ENCODE measurements around the gene SLC12A5. TPM values are rescaled to one million over a fixed set of nuclear protein-coding genes. Genes with fewer than 3 reads are reported as not detected.

The SLC12A5 gene
- total RNA-seq, 1 experiment from 2014 or later: 8.7 TPM

DNA sequence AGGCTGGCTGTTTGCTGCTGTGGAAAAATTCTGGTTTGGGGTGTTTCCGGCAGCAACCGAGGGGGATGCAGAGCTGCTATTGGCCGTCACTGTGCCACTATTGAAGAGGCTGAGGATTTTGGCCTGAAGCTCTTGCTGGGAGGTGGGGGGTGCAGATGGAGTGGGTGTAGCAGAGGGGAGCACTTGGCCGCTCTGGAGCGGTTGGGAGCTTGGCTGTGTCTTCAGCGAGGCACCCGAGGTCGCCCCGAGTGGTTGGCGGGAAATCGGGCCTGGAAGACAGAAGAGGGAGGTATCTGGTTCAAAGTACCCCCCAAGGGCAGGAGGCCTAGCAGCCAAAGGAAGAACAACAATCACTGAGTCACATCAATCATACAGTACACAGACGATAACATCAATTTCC lies 33.6 kb downstream of the SLC12A5 start:
- DNase-seq: peak in 1 of 2 experiments; percentile 4
- Histone ChIP-seq H3K9me3 (ENCODE audit: insufficient read depth, low read depth) (no peaks in the 10 kb centered on the region), H3K36me3 (ENCODE audit: low read depth) (peaks cover 37% of the 10 kb centered on the region), H3F3A (ENCODE audit: insufficient read depth, low read depth) (peaks cover 8% of the 10 kb centered on the region), H3K4me3 (no peak overlapping the region), H3K4me2 (no peak overlapping the region), H2AFZ (no peak overlapping the region), H3K79me2 (ENCODE audit: low read depth) (no peaks in the 10 kb centered on the region), H3K27me3 (ENCODE audit: insufficient read depth, low read depth) (no peaks in the 10 kb centered on the region), H3K27ac (no peak overlapping the region), H3K9me2 (ENCODE audit: insufficient read depth) (no peaks in the 10 kb centered on the region), H4K20me1 (ENCODE audit: insufficient read depth) (peaks cover 12% of the 10 kb centered on the region), H3K4me1 (replicated peaks; ENCODE audit: insufficient read depth) (no peaks in the 10 kb centered on the region)
- TF ChIP-seq, protein P1, sequence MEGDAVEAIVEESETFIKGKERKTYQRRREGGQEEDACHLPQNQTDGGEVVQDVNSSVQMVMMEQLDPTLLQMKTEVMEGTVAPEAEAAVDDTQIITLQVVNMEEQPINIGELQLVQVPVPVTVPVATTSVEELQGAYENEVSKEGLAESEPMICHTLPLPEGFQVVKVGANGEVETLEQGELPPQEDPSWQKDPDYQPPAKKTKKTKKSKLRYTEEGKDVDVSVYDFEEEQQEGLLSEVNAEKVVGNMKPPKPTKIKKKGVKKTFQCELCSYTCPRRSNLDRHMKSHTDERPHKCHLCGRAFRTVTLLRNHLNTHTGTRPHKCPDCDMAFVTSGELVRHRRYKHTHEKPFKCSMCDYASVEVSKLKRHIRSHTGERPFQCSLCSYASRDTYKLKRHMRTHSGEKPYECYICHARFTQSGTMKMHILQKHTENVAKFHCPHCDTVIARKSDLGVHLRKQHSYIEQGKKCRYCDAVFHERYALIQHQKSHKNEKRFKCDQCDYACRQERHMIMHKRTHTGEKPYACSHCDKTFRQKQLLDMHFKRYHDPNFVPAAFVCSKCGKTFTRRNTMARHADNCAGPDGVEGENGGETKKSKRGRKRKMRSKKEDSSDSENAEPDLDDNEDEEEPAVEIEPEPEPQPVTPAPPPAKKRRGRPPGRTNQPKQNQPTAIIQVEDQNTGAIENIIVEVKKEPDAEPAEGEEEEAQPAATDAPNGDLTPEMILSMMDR (conservative IDR thresholded peaks at IDR 0.05): no peak
- no peak for TF ChIP-seq EZH2 (IDR thresholded peaks at IDR 0.05; ENCODE audit: low read depth)
- CTCF ChIA-PET: no interaction called here
- BruUV-seq (replicated peaks): no TSS peak
- intact Hi-C loops (cut with micrococcal nuclease; ENCODE audit: unreplicated experiment): no loop called here
- POLR2A ChIA-PET (ENCODE audit: unreplicated experiment): no interaction called here

- H3K27ac ChIP-seq: no peak overlapping the region
- ChIA-PET CTCF (no interaction called here), POLR2A (ENCODE audit: unreplicated experiment) (no interaction called here)
- peaks cover 42% of the 10 kb centered on the region for H3K36me3 ChIP-seq (ENCODE audit: low read depth)
- no peaks in the 10 kb centered on the region for H3K79me2 ChIP-seq (ENCODE audit: low read depth)
- H2AFZ ChIP-seq: no peak overlapping the region
- no peaks in the 10 kb centered on the region for H3K4me1 ChIP-seq (replicated peaks; ENCODE audit: insufficient read depth)
- peaks cover 8% of the 10 kb centered on the region for H3F3A ChIP-seq (ENCODE audit: insufficient read depth, low read depth)
- no peaks in the 10 kb centered on the region for H3K27me3 ChIP-seq (ENCODE audit: insufficient read depth, low read depth)
- intact Hi-C loops (cut with micrococcal nuclease; ENCODE audit: unreplicated experiment): no loop called here
- H3K4me2 ChIP-seq: no peak overlapping the region
- no peak overlapping the region for H3K4me3 ChIP-seq
- no peaks in the 10 kb centered on the region for H3K9me2 ChIP-seq (ENCODE audit: insufficient read depth)
- no peak for TF ChIP-seq EZH2 (IDR thresholded peaks at IDR 0.05; ENCODE audit: low read depth)
- TF ChIP-seq, protein P1 (conservative IDR thresholded peaks at IDR 0.05): no peak
- no TSS peak for BruUV-seq (replicated peaks)
- peak in 1 of 2 experiments; percentile 10 for DNase-seq
- no peaks in the 10 kb centered on the region for H3K9me3 ChIP-seq (ENCODE audit: insufficient read depth, low read depth)
- peaks cover 12% of the 10 kb centered on the region for H4K20me1 ChIP-seq (ENCODE audit: insufficient read depth)
These were observed 34.1 kb downstream of the SLC12A5 start for GRCh38 chr20:46063151-46063550.

DNA sequence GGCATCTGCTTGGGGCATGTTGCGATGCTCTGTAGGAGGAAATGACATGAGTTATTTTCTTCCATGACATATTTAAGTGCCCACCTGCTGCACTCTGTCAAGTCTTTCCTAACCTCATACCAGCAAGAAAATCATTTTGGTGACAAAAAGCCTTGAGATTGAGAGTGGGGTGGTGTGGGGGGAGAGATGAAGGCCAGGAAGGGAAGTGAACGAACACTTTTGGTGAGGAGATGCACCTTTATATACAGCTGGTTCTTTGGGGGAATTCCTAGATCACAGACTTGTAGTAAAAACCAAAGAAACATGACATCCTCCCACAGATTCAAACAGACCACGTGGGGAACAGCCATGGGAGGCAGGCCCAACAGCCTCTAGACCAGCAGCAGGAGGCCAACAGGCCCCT lies 34.6 kb downstream of the SLC12A5 start:
- POLR2A ChIA-PET (ENCODE audit: unreplicated experiment): no interaction called here
- TF ChIP-seq EZH2 (IDR thresholded peaks at IDR 0.05; ENCODE audit: low read depth): no peak
- TF ChIP-seq, protein P1 (conservative IDR thresholded peaks at IDR 0.05): no peak

More for the DNA sequence above, 34.6 kb downstream of the SLC12A5 start:
- Histone ChIP-seq H3K4me3 (no peak overlapping the region), H3K9me2 (ENCODE audit: insufficient read depth) (no peaks in the 10 kb centered on the region), H2AFZ (no peak overlapping the region), H3K4me2 (no peak overlapping the region), H3K9me3 (ENCODE audit: insufficient read depth, low read depth) (no peaks in the 10 kb centered on the region), H3K79me2 (ENCODE audit: low read depth) (no peaks in the 10 kb centered on the region), H3K36me3 (ENCODE audit: low read depth) (peaks cover 42% of the 10 kb centered on the region), H3F3A (ENCODE audit: insufficient read depth, low read depth) (peaks cover 8% of the 10 kb centered on the region), H3K27ac (no peak overlapping the region), H3K4me1 (replicated peaks; ENCODE audit: insufficient read depth) (no peaks in the 10 kb centered on the region), H3K27me3 (ENCODE audit: insufficient read depth, low read depth) (no peaks in the 10 kb centered on the region), H4K20me1 (ENCODE audit: insufficient read depth) (peaks cover 12% of the 10 kb centered on the region)
- peak in 1 of 2 experiments; percentile 4 for DNase-seq
- no TSS peak for BruUV-seq (replicated peaks)
- intact Hi-C loops (cut with micrococcal nuclease; ENCODE audit: unreplicated experiment): no loop called here
- CTCF ChIA-PET: no interaction called here
